ENCODE results near the gene RAB35.

Gene RAB35

GRCh38 chr12:120118321-120119061 is 1.9 kb upstream of the RAB35 start:
- H3K36me3 ChIP-seq (ENCODE audit: control insufficient read depth, insufficient read depth, low read length): peaks cover 8% of the 10 kb centered on the region
- no peak for TF ChIP-seq CTCF (IDR thresholded peaks at IDR 0.05; ENCODE audit: insufficient read depth, low read length, poor library complexity, severe bottlenecking)
- H3K27me3 ChIP-seq (replicated peaks; ENCODE audit: control insufficient read depth, insufficient read depth, low read length): no peaks in the 10 kb centered on the region
- DNase-seq (ENCODE audit: extremely low read depth, insufficient read length): no peak
- H3K4me3 ChIP-seq (replicated peaks; ENCODE audit: low read depth, low read length): peak overlapping the region; percentile 91

- TF ChIP-seq CTCF (IDR thresholded peaks at IDR 0.05; ENCODE audit: insufficient read depth, low read length, poor library complexity, severe bottlenecking): no peak
- Histone ChIP-seq H3K4me3 (replicated peaks; ENCODE audit: low read depth, low read length) (peak overlapping the region; percentile 91), H3K36me3 (ENCODE audit: control insufficient read depth, insufficient read depth, low read length) (peaks cover 10% of the 10 kb centered on the region), H3K27me3 (replicated peaks; ENCODE audit: control insufficient read depth, insufficient read depth, low read length) (no peaks in the 10 kb centered on the region)
- DNase-seq (ENCODE audit: extremely low read depth, insufficient read length): no peak
Observed at GRCh38 chr12:120117961-120118320, 1.4 kb upstream of the RAB35 start.

GRCh38 chr12:120116792-120117651 is 469 bp upstream of the RAB35 start:
- TF ChIP-seq CTCF (IDR thresholded peaks at IDR 0.05; ENCODE audit: insufficient read depth, low read length, poor library complexity, severe bottlenecking): no peak
- Histone ChIP-seq H3K36me3 (ENCODE audit: control insufficient read depth, insufficient read depth, low read length) (peaks cover 10% of the 10 kb centered on the region), H3K27me3 (replicated peaks; ENCODE audit: control insufficient read depth, insufficient read depth, low read length) (no peaks in the 10 kb centered on the region), H3K4me3 (replicated peaks; ENCODE audit: low read depth, low read length) (peak overlapping the region; percentile 91)
- DNase-seq (ENCODE audit: extremely low read depth, insufficient read length): peak; percentile 96

GRCh38 chr12:120115692-120116440 is 687 bp downstream of the RAB35 start:
- peak overlapping the region; percentile 91 for H3K4me3 ChIP-seq (replicated peaks; ENCODE audit: low read depth, low read length)
- H3K36me3 ChIP-seq (ENCODE audit: control insufficient read depth, insufficient read depth, low read length): peaks cover 10% of the 10 kb centered on the region
- TF ChIP-seq CTCF (IDR thresholded peaks at IDR 0.05; ENCODE audit: insufficient read depth, low read length, poor library complexity, severe bottlenecking): no peak
- no peaks in the 10 kb centered on the region for H3K27me3 ChIP-seq (replicated peaks; ENCODE audit: control insufficient read depth, insufficient read depth, low read length)
- peak; percentile 61 for DNase-seq (ENCODE audit: extremely low read depth, insufficient read length)

- H3K27me3 ChIP-seq (replicated peaks; ENCODE audit: control insufficient read depth, insufficient read depth, low read length): no peaks in the 10 kb centered on the region
- peak overlapping the region; percentile 91 for H3K4me3 ChIP-seq (replicated peaks; ENCODE audit: low read depth, low read length)
- H3K36me3 ChIP-seq (ENCODE audit: control insufficient read depth, insufficient read depth, low read length): peaks cover 10% of the 10 kb centered on the region
- DNase-seq (ENCODE audit: extremely low read depth, insufficient read length): no peak
- no peak for TF ChIP-seq CTCF (IDR thresholded peaks at IDR 0.05; ENCODE audit: insufficient read depth, low read length, poor library complexity, severe bottlenecking)
Observed at GRCh38 chr12:120115066-120115465, 1.5 kb downstream of the RAB35 start.
